Activated CD4-positive, alpha-beta T cell treated with anti-CD3 and anti-CD28 coated beads, Interleukin-2, amount 10 ng/mL, durations not matched to agents 7 days and 5 days (primary cell): ENCODE measurements around the gene LDLRAD4. TPM values are rescaled to one million over a fixed set of nuclear protein-coding genes. Genes with fewer than 3 reads are reported as not detected.
"Not testable (repeated sequence)": the region's sequence is repeated elsewhere in the genome, so short reads cannot be mapped to it uniquely, and the experiment has no call there.

ENCODE experiments used
- CTCF ChIA-PET: fragments of 350-600 bp; sonication (Branson Sonifier 250); formaldehyde crosslinking; loops from one replicate; lab custom pipeline; 2021; ENCODE audit warnings: antibody characterized with exemption; lab: Charles Lee
- POLR2A ChIA-PET: fragments of 350-600 bp; sonication (Branson Sonifier 250); formaldehyde crosslinking; loops from one replicate; lab custom pipeline; 2021; ENCODE audit warnings: antibody characterized with exemption; lab: Charles Lee
- DNase-seq: peaks from one replicate; pipeline ENCODE4 v3.0.0-alpha.2; 2020
- H3K27ac Mint-ChIP-seq: one replicate; pipeline ENCODE4 v1.8.0; 2021; ENCODE audit warnings: mild to moderate bottlenecking, moderate library complexity, mixed read lengths
- H3K27me3 Mint-ChIP-seq: one replicate; pipeline ENCODE4 v1.8.0; 2021; ENCODE audit warnings: mixed read lengths
- H3K36me3 Mint-ChIP-seq: one replicate; pipeline ENCODE4 v1.8.0; 2021; ENCODE audit warnings: low read depth, mixed read lengths
- H3K4me1 Mint-ChIP-seq: one replicate; pipeline ENCODE4 v1.8.0; 2021; ENCODE audit warnings: mixed read lengths
- H3K4me3 Mint-ChIP-seq: one replicate; pipeline ENCODE4 v1.8.0; 2021; ENCODE audit warnings: mild to moderate bottlenecking, moderate library complexity, mixed read lengths
- H3K9me3 Mint-ChIP-seq: one replicate; pipeline ENCODE4 v1.8.0; 2021; ENCODE audit warnings: mixed read lengths
- total RNA-seq, 2 experiments: library from RNA; stranded (reverse); gene quantifications; one replicate each; pipeline ENCODE4 v1.2.3, GENCODE V29; 2021

LDLRAD4 gene
- total RNA-seq, 2 experiments from 2014 or later: 23.8 to 28.6 TPM

GRCh38 chr18:13599031-13599430, 380.5 kb downstream of the LDLRAD4 start:
- ChIA-PET POLR2A (no interaction called here), CTCF (interaction anchor here (1.6 to 1.9 kb wide), 2 partner anchors 10 to 11 kb away, joined by 4 to 8 read pairs; no protein-coding TSS in a partner anchor)
- H3K36me3 Mint-ChIP-seq: peaks cover 46% of the 10 kb centered on the region
- no peak overlapping the region for H3K27ac Mint-ChIP-seq
- H3K4me3 Mint-ChIP-seq: no peak overlapping the region
- peaks cover 41% of the 10 kb centered on the region for H3K9me3 Mint-ChIP-seq
- no peaks in the 10 kb centered on the region for H3K27me3 Mint-ChIP-seq
- H3K4me1 Mint-ChIP-seq: peaks cover 8% of the 10 kb centered on the region
- DNase-seq: no peak

DNA sequence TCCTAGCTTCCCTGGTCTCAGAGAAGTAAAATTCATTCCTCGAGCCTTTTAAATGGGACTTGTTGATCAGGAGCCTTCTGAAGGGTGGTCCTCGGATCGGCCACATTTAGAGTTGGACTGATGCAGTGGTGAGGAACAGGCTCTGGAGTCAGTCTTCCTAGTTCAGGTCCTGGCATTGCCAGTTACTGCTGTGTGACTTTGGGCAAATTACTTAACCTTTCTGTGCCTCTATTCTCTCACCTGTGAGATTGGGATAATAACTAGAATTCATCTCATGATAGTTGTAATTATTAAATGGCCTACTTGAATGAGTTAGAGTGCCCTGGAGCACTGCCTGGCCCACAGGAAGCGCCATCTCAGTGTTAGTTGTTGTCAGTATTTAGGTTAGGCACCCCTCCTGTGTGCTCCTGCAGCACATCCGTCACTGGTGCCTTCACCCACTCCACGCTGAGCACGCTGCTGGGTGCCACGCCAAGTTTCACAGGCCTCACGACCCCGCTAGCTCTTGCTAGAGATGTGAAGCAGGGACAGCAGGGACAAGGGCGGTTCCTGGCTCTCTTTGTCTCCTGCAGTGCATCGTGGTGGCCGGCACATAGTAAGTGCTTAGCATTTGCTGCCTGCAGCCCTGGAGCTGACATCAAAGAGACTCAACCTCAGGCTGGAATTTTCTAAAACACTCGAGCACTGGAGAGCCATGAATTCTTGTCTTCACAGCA, 384.9 kb downstream of the LDLRAD4 start:
- DNase-seq: peak; percentile 3
- Mint-ChIP-seq H3K27me3 (no peaks in the 10 kb centered on the region), H3K4me3 (no peak overlapping the region), H3K27ac (no peak overlapping the region), H3K4me1 (peaks cover 23% of the 10 kb centered on the region), H3K9me3 (peaks cover 8% of the 10 kb centered on the region), H3K36me3 (peaks cover 18% of the 10 kb centered on the region)
- POLR2A ChIA-PET: no interaction called here
- CTCF ChIA-PET: interaction anchor here (0.8 to 1.9 kb wide), 2 partner anchors 9 to 10 kb away, joined by 3 to 4 read pairs; no protein-coding TSS in a partner anchor

- Mint-ChIP-seq H3K9me3 (peaks cover 4% of the 10 kb centered on the region), H3K4me3 (no peak overlapping the region), H3K27me3 (no peaks in the 10 kb centered on the region), H3K36me3 (peaks cover 12% of the 10 kb centered on the region), H3K27ac (no peak overlapping the region), H3K4me1 (peaks cover 36% of the 10 kb centered on the region)
- POLR2A ChIA-PET: no interaction called here
- peak; percentile 2 for DNase-seq
- CTCF ChIA-PET: interaction anchor here (1.3 kb wide), 1 partner anchor 24 kb away, joined by 3 read pairs; no protein-coding TSS in a partner anchor
Observed at GRCh38 chr18:13604786-13605185, 386.2 kb downstream of the LDLRAD4 start.

DNA sequence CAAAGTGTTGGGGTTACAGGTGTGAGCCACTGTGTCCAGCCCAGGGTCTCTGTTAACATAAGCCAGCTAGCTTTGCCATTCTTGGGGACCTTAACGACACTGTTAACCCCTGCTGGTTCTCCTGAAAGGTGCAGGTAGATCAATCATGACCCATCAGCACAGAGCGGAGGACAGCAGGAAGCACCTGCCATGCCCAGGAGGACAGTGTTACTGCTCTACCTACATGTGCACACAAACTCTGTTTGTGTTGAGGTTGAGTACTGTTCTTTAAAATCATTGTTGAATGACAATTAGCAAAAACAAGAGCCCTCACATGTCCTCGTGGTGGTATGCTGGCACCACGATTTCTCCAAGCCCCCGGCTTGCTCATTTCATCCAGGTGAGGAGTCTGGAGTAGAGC, 386.9 kb downstream of the LDLRAD4 start:
- H3K4me3 Mint-ChIP-seq: no peak overlapping the region
- CTCF ChIA-PET: interaction anchor here (1.3 kb wide), 1 partner anchor 24 kb away, joined by 3 read pairs; no protein-coding TSS in a partner anchor
- peak; percentile 1 for DNase-seq

DNA sequence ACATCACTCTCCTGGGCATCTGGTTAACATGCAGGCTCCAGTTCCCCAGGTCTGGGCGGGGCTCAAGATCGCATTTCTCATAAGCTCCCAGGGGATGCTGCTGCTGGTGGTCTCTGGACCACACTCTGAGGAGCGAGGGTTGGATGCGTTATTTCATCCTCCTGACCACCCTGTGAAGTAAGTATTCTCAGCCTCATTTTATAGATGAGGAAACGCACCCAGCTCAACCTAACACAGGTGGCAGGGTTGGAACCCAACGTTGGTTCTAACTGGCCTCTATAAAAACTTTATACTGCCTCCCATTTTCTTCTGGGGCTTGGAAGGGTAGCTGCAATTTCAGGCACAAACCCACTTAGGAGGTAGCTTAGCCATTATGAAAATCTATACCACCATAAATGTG, 387.3 kb downstream of the LDLRAD4 start:
- no peak overlapping the region for H3K27ac Mint-ChIP-seq
- H3K9me3 Mint-ChIP-seq: peaks cover 4% of the 10 kb centered on the region
- H3K27me3 Mint-ChIP-seq: no peaks in the 10 kb centered on the region
- peak; percentile 4 for DNase-seq
- H3K36me3 Mint-ChIP-seq: peaks cover 12% of the 10 kb centered on the region
- H3K4me1 Mint-ChIP-seq: peaks cover 43% of the 10 kb centered on the region
- H3K4me3 Mint-ChIP-seq: no peak overlapping the region
- ChIA-PET POLR2A (no interaction called here), CTCF (interaction anchor here (1.1 kb wide), 1 partner anchor 18 kb away, joined by 3 read pairs; no protein-coding TSS in a partner anchor)

More for the DNA sequence above, 386.9 kb downstream of the LDLRAD4 start:
- no peaks in the 10 kb centered on the region for H3K27me3 Mint-ChIP-seq
- H3K27ac Mint-ChIP-seq: no peak overlapping the region
- POLR2A ChIA-PET: no interaction called here
- peaks cover 39% of the 10 kb centered on the region for H3K4me1 Mint-ChIP-seq
- peaks cover 4% of the 10 kb centered on the region for H3K9me3 Mint-ChIP-seq
- peaks cover 12% of the 10 kb centered on the region for H3K36me3 Mint-ChIP-seq

DNA sequence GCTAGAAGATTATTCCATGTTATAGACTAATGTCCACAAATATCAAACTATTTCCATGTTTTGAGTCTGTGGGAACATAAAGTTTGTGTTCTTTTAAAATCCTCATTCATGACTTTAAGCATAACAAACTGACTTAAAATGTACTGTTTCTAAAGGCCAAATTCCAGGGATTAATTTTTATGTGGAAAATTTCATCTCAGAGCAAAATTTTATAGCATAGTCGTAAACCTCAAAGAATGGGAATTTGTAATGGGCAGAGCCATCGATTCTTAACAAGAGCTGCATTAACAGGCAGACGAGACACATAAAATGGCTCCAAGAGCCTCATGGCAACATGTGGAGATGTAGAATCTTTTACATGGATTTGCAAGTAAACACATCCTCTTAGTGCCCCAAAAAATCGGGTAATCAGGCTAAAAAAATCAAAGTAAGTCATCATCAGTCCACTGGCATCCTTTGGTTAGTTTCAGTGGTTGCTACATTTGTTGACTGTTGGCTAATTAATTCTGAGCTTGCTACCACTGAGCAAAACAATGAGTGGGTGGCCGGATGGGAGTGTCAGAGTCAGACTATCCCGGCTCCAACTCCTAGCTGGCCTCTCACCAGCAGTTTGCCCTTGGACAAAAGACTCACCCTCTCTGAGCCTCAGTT, 388.2 kb downstream of the LDLRAD4 start:
- H3K4me1 Mint-ChIP-seq: peaks cover 51% of the 10 kb centered on the region
- CTCF ChIA-PET: interaction anchor here (1.1 kb wide), 1 partner anchor 19 kb away, joined by 3 read pairs; no protein-coding TSS in a partner anchor
- no peaks in the 10 kb centered on the region for H3K9me3 Mint-ChIP-seq
- H3K4me3 Mint-ChIP-seq: no peak overlapping the region
- no peaks in the 10 kb centered on the region for H3K27me3 Mint-ChIP-seq
- DNase-seq: peak; percentile 6
- POLR2A ChIA-PET: interaction anchor here (0.6 kb wide), 1 partner anchor 403 kb away, joined by 3 read pairs; no protein-coding TSS in a partner anchor
- H3K36me3 Mint-ChIP-seq: peaks cover 12% of the 10 kb centered on the region
- no peak overlapping the region for H3K27ac Mint-ChIP-seq

- H3K36me3 Mint-ChIP-seq: peaks cover 11% of the 10 kb centered on the region
- H3K27ac Mint-ChIP-seq: peak overlapping the region; percentile 62
- not testable (repeated sequence) for H3K9me3 Mint-ChIP-seq, H3K27me3 Mint-ChIP-seq, H3K4me3 Mint-ChIP-seq
- CTCF ChIA-PET: interaction anchor here (0.6 to 2.4 kb wide), 5 partner anchors 10 to 236 kb away, joined by 3 to 8 read pairs (median 3); no protein-coding TSS in a partner anchor
- POLR2A ChIA-PET: interaction anchor here (0.7 kb wide), 1 partner anchor 49 kb away, joined by 3 read pairs; no protein-coding TSS in a partner anchor
- H3K4me1 Mint-ChIP-seq: peaks cover 65% of the 10 kb centered on the region
- peak; percentile 9 for DNase-seq
Observed at GRCh38 chr18:13608024-13608562, 389.5 kb downstream of the LDLRAD4 start.

DNA sequence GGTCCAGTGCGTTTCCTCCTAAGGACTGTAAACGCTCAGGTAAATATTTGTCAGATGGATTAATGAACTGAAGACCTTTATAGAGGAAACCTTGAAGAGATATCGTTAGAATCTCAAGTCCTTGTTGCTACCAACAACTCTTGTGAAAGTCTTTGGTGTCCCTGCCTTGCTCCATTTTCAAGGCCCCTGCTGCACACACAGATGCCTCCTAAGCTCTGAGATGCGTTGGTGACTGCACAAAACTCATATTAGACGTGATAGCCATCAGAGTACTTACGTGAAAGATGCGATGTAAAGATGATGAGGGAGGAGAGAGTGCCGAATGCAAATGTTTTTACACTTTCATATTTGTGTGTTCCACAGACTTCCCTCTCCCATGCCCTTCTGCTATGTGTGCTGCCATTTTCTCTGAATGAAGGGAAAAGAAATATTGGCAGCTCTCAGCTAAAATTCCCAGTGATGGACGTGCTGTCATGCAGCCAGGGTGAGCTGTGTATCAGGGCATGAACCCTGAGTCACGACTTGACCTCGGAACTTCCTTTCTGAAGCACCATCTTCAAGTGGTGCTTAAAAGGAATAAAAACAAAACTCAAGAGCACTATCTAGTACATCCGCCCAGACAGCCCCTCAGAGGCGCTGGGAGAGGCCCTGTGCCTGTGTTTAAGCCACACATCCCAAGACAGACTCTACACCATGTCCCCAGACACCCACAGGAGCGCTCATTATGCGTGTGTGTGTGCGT, 390.4 kb downstream of the LDLRAD4 start:
- Mint-ChIP-seq H3K27ac (peak overlapping the region; percentile 67), H3K36me3 (peaks cover 8% of the 10 kb centered on the region), H3K27me3 (no peaks in the 10 kb centered on the region), H3K4me1 (peaks cover 74% of the 10 kb centered on the region), H3K9me3 (no peaks in the 10 kb centered on the region), H3K4me3 (peak overlapping the region; percentile 45)
- ChIA-PET CTCF (interaction anchor here (0.6 to 2.4 kb wide), 8 partner anchors 8 to 237 kb away, joined by 3 to 8 read pairs (median 4); no protein-coding TSS in a partner anchor), POLR2A (no interaction called here)
- peak; percentile 42 for DNase-seq

GRCh38 chr18:13610555-13611141, 392.1 kb downstream of the LDLRAD4 start:
- CTCF ChIA-PET: interaction anchor here (2.3 kb wide), 1 partner anchor 14 kb away, joined by 6 read pairs; no protein-coding TSS in a partner anchor
- POLR2A ChIA-PET: no interaction called here
- Mint-ChIP-seq H3K36me3 (peaks cover 10% of the 10 kb centered on the region), H3K9me3 (no peaks in the 10 kb centered on the region), H3K4me3 (peak overlapping the region; percentile 75), H3K27ac (peak overlapping the region; percentile 43), H3K4me1 (peaks cover 91% of the 10 kb centered on the region), H3K27me3 (no peaks in the 10 kb centered on the region)
- DNase-seq: no peak

DNA sequence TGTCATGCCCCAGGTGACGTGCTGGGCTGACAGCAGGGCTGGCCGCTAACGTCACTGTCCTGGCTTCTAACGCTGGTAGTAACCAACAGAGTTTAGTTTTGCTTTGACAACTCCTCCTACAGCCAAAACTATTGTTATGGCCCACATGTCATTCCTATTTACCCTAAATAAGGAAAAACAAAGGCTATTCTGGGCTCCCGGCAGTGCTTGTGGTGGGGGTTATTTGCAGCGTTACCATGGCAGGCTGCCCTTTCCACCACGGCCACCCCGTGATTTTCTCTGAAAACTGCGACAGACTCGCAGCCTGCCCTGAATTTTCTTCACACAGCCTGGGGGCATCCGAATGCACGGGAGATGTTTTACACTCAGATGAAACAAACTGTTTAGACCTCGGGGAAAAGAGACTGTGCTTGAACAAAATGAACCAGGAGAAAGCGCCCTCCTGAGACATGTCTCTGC, 392.6 kb downstream of the LDLRAD4 start:
- no peaks in the 10 kb centered on the region for H3K27me3 Mint-ChIP-seq
- H3K36me3 Mint-ChIP-seq: peaks cover 12% of the 10 kb centered on the region
- peak overlapping the region; percentile 75 for H3K4me3 Mint-ChIP-seq
- peak overlapping the region; percentile 96 for H3K27ac Mint-ChIP-seq
- CTCF ChIA-PET: no interaction called here
- peaks cover 94% of the 10 kb centered on the region for H3K4me1 Mint-ChIP-seq
- peak; percentile 20 for DNase-seq
- H3K9me3 Mint-ChIP-seq: no peaks in the 10 kb centered on the region
- POLR2A ChIA-PET: no interaction called here

- no peaks in the 10 kb centered on the region for H3K27me3 Mint-ChIP-seq
- H3K4me1 Mint-ChIP-seq: peaks cover 94% of the 10 kb centered on the region
- ChIA-PET CTCF (interaction anchor here (0.9 to 1.3 kb wide), 4 partner anchors 8 to 30 kb away, joined by 3 read pairs; no protein-coding TSS in a partner anchor), POLR2A (interaction anchor here (1.3 kb wide), 1 partner anchor 33 kb away, joined by 5 read pairs; no protein-coding TSS in a partner anchor)
- H3K36me3 Mint-ChIP-seq: peaks cover 12% of the 10 kb centered on the region
- peak; percentile 20 for DNase-seq
- H3K9me3 Mint-ChIP-seq: no peaks in the 10 kb centered on the region
- peak overlapping the region; percentile 75 for H3K4me3 Mint-ChIP-seq
- H3K27ac Mint-ChIP-seq: peak overlapping the region; percentile 96
Observed at GRCh38 chr18:13611601-13612195, 393.1 kb downstream of the LDLRAD4 start.
